GM21526 (cell line): Measurements from ENCODE around the gene LRRC14B.
A peak's percentile ranks its signal among the peaks of the same experiment; 100 is the strongest.

Experiments
- ATAC-seq: cut with Tn5 transposase; IDR thresholded peaks from one replicate; pipeline ENCODE4 v1.9.1; 2021; ENCODE audit warnings: moderate library complexity; ENCODE audit not compliant: unreplicated experiment, low FRiP score

LRRC14B gene

GRCh38 chr5:191036-191948, at the start of gene LRRC14B:
TSS of gene LRRC14B (plus strand) at chr5:191495. CDS start at chr5:191539, 44 bp downstream.
- ATAC-seq: peak; percentile 35

GRCh38 chr5:141761-142160, 49.5 kb upstream of the LRRC14B start:
- ATAC-seq: no peak

DNA sequence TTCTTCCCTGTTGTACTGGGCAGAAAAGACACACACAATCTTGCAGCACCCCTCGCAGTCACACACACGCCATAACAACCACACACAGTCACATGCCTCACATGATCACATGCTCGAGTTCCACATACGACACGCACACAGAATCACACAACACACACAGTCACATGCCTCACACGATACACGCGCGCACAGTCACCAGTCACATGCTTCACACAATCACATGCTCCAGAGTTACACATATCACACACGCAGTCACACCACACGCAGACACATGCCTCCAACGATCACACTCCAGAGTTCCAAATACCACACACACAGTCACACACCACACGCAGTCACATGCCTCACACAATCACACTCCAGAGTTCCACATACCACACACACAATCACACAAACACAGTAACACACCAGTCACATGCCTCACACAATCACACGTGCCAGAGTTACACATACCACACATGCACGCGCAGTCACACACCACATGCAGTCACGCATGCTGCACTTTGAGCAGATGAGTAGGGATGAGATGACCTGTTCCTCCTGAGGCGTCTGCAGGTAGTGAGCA, 49.0 kb upstream of the LRRC14B start:
- ATAC-seq: no peak

DNA sequence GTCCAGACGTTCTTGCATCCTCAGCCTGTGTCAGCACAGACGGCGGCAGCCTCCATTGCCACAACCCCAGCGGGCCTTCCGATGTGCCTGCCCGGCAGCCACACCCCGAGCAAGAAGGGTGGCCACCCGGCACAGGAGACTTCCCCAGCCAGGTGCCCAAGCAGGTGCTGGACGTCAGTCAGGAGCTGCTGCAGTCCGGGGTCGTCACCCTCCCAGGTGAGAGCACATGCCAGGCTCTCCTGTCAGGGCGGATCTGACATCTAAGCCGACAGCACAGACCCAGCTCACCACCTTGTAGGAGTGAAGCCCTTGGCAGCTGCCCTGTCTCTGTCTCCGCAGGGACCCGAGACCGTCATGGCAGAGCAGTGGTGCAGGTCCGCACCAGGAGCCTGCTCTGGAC, 48.3 kb upstream of the LRRC14B start:
- no peak for ATAC-seq

DNA sequence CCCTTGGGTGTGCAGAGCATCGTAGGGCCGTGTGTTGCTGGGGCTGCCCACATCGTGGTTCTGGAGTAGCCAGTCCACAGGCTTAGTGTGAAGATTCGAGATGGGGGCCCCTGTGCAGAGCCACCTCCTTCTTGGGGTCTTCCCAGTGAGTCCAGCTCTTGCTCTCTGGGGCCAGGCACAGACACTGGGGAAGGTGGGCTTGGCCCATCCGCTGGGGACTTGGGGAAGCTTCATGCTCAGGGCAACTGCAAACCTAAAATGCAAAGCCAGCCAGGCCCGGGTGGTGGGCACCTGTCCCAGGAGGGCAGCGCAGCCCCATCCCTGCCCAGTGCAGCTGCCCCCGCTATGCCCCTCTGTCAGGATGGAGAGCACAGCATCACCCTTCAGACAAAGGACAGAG, 46.4 kb upstream of the LRRC14B start:
- ATAC-seq: no peak

DNA sequence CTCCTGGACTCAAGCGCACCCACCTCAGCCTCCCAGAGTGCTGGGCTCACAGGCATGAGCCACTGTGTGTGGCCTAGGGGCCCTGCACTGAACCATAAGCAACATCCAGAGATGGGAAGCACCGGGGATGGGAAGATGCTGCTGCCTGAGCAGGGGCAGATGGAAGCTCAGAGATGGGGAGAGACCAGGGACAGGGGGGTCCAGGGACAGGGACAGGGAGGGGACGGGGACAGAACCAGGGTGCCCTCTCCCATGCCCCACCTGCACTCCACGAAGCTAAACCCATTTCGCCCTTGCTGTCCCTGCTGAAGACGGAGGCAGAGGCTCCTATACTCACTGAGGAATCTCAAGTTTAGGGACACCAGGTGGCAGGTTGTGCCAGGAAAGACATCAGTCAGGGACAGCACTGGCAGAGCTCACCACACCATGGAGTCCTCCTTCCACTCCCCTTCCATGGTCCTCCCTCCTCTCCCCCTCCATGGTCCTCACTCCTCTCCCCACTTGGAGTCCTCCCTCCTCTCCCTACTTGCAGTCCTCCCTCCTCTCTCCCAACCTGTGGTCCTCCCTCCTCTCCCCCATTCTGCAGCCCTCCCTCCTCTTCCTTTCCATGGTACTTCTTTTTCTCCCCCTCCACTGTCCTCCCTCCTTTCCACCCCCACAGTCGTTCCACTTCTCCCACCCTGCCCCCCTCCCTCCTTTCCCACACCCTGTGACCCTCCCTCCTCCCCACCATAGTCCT, 45.5 kb upstream of the LRRC14B start:
- no peak for ATAC-seq

- no peak for ATAC-seq
These were observed 43.5 kb upstream of the LRRC14B start for GRCh38 chr5:147751-148150.

- ATAC-seq: no peak
These were observed 41.4 kb upstream of the LRRC14B start for GRCh38 chr5:149745-150485.

GRCh38 chr5:150746-151145, 40.5 kb upstream of the LRRC14B start:
- ATAC-seq: no peak

DNA sequence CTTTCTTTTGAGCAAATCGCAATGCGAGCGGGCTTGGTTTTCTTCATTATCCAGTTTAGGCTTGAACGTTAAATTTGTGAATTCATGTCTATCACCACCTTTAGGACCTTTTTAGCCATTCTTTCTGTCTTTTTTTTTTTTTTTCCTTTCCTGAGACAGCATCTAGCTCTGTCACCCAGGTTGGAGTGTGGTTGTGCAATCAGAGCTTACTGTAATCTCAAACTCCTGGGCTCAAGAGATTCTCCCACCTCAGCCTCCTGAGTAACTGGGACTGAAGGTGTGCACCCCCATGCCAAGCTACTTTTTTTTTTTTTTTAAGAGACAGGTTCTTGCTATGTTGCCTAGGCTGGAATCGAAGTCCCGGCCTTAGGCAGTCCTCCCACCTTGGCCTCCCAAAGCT, 39.2 kb upstream of the LRRC14B start:
- no peak for ATAC-seq

GRCh38 chr5:153256-153655, 38.0 kb upstream of the LRRC14B start:
- no peak for ATAC-seq

DNA sequence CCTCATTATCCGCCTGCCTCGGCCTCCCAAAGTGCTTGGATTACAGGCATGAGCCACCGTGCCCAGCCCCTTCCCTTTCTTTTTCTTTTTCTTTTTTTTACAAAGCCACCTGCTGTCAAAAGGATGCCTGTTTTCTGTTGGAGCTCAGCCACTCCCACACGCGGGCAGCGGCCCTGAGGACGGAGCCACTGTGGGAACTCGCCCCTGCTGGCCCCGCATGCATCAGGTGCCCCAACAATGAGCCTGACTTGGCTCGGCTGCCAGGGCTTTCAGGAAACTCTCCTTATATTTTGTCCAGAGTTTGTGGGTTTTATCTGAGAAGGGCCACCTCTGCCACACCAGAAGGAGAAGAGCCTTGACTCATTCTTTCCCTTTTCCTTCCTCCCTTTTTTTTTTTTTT, 37.1 kb upstream of the LRRC14B start:
- no peak for ATAC-seq

GRCh38 chr5:154826-155225, 36.5 kb upstream of the LRRC14B start:
- no peak for ATAC-seq

DNA sequence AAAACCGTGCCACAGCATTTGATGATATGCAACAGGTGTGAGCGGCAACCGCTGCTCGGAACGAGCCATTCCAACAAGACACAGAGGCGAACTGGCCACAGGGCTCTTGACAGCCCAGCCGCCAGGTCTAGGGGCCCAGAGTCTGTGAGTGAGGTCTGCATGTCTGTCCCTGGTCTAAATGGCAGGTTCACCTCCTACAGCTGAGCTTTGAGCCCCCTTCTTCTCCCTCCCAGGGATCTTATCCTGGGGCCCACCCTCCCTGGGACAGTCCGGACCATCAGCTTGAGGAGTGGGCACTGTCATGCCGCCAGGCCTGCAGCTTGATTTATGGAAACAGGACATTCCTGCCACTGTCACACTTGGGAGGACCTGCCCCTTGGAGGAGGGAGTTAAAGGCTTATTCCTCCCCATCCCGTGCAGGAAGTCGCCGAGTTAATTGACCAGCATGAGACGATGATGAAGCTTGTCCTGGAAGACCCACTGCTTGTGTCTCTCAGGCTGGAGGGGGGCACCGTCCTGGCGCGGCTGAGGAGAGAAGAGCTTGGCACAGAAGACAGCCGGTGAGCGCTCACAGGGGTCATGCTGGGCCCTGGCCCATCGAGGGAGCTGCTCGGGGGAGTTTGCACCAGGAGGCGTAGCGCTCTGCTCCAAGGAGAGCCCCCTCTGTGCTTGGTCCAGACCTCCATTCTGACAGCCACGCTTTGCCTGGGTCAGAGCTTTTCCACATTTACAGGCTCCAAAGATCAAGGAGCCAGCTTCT, 35.5 kb upstream of the LRRC14B start:
- ATAC-seq: no peak

DNA sequence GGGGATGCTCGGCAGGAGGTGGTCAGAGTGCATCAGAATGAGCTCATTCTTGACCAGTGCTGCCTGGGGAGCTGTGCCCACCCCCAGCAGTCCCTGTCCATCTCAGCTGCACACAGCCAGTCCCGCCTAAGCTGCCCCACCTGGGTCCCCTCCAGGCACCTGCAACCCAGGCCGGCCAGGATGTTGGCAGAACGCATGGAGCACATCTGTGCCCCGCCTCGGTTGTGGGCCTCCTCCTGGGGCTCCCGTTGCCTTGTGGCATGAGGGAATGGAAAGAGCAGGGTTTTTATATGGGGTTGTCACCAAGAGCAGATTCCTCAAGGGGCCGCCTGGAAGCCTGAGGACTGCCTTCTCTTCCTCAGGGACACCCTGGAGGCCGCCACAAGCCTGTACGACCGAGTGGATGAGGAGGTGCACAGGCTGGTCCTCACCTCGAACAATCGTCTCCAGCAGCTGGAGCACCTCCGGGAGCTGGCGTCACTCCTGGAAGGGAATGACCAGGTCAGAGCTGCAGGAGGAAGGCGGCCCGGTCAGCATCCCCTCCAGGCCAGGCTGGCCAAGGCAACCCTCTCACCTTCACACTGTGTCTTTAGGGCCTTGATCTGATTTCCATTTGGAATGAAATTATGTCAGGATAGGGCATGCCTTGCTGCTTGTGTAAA, 34.8 kb upstream of the LRRC14B start:
- no peak for ATAC-seq

- ATAC-seq: no peak
These were observed 34.1 kb upstream of the LRRC14B start for GRCh38 chr5:157126-157715.

DNA sequence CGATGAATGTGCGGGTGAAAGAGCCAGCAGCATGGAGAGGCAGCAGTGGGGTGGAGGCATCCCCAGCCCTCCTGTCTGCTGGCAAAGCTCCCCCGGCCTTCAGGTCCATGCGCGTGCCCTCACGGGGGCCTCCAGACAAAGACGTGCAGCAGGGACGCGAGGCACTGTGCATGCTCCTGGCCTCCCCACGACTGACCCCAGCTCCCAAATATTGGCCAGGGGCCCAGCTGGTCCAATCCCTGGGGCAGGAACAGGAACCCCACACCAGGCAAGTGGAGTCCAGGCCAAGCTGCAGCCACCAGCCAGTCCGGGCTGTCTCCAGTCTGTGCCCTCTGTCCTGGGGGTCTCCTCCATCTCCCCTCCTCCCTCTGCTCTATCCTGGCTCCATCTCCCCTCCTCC, 33.5 kb upstream of the LRRC14B start:
- no peak for ATAC-seq

DNA sequence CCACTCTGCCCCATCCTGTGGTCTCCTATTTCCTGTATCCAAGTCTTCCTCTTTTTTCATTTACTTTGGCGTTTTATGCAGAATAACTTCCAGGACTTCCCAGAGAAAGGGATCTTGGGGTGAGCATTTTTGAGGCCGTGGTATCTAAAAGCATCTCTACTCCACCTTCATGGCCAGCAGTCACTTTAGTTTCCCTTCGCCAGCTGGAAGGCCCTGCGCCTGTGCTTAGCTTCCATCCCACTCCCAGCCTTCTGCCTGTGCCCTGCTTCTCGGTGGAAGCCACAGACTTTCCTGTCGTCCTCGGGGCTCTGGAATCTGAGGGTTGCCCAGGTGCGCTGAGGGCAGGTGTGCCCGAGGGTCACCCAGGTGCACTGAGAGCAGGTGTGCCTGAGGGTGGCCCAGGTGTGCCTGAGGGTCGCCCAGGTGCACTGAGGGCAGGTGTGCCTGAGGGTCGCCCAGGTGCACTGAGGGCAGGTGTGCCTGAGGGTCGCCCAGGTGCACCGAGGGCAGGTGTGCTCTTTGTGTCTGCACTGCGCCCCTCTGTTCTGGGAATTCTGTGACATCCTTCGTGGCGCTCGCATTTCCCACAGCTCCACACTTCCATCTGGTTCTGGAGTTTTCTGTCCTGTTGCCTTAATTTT, 32.4 kb upstream of the LRRC14B start:
- no peak for ATAC-seq
